ENCODE measurements around the gene NLRC5. TPM values are rescaled to one million over a fixed set of nuclear protein-coding genes. Genes with fewer than 3 reads are reported as not detected.

NLRC5 gene
- total RNA-seq, 4 donors from 2014 or later: 32.4 to 57.9 (median 37.1) TPM

DNA sequence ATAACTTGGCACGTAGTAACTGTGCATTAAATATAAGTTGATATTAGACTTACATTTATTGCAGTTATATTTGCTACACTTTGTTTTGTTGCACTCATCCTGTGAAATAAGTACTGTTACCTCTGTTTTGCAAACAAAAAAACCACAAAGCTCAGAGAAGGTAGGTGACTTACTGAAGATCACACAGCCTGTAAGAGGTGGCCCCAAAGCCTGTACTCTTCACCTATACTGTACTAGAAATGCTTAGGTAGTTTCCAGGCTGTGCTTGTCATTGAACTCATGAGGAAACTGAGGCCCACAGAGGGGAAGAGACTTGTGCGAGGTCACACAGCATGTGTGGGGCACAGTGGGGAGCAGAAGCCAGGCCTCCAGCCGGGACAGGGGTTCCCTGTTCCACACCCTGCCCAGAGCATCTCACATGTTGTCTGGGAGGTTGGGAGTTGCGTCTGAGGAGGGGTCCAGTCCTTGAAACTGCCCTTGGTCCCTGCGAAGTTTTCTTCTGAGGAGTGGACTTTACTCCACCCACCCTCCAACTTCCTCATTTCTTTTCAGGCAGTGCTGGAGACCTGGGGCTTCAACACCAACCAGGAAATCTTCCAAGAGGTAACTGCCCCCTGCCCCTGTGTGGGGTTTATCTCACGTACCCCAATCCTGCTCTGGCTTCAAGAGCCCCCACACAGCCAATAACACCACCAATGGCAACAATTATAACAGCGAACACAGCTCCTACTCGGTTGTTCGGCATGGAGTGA is 14.6 kb upstream of the NLRC5 start:
- DNase-seq (ENCODE audit: low spot score in 2 of 2): no peak
- WGBS, 2 donors: 77 to 81% methylated on average over 9 of the region's 9 CpGs
- Histone ChIP-seq H3K9me3 (no peaks in the 10 kb centered on the region), H3K27me3 (no peaks in the 10 kb centered on the region), H3K4me3 (no peak overlapping the region), H3K36me3 (no peaks in the 10 kb centered on the region), H3K27ac (no peak overlapping the region), H3K4me1 (peaks cover 0 to 9% (median 0%) of the 10 kb centered on the region in 4 donors)
- no peak for TF ChIP-seq POLR2A (IDR thresholded peaks at IDR 0.05)
- TF ChIP-seq, protein P1, sequence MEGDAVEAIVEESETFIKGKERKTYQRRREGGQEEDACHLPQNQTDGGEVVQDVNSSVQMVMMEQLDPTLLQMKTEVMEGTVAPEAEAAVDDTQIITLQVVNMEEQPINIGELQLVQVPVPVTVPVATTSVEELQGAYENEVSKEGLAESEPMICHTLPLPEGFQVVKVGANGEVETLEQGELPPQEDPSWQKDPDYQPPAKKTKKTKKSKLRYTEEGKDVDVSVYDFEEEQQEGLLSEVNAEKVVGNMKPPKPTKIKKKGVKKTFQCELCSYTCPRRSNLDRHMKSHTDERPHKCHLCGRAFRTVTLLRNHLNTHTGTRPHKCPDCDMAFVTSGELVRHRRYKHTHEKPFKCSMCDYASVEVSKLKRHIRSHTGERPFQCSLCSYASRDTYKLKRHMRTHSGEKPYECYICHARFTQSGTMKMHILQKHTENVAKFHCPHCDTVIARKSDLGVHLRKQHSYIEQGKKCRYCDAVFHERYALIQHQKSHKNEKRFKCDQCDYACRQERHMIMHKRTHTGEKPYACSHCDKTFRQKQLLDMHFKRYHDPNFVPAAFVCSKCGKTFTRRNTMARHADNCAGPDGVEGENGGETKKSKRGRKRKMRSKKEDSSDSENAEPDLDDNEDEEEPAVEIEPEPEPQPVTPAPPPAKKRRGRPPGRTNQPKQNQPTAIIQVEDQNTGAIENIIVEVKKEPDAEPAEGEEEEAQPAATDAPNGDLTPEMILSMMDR (IDR thresholded peaks at IDR 0.05): no peak
- no peak for TF ChIP-seq EP300 (IDR thresholded peaks at IDR 0.05)

DNA sequence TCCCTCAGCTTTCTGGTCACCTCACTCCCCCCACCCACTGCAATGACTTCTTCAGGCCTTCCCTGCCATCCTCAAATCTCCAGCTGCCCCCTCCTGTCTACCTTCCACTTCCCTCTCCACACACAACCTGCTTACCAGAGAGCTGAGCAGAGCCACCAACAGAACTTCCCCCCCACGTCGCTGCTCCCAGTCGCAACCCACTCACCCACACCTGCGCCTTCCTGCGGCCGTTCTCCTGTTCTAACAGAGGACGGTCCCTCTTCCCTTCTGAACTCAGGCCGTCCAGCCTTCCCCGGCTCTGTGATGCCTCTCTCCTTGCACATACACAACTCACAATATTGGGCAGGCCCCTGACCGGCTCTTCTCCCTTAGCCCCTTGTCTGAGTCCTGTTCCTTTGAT is 13.6 kb upstream of the NLRC5 start:
- H3K36me3 ChIP-seq: no peaks in the 10 kb centered on the region
- peaks cover 0 to 9% (median 0%) of the 10 kb centered on the region in 4 donors for H3K4me1 ChIP-seq
- no peaks in the 10 kb centered on the region for H3K9me3 ChIP-seq
- no peak overlapping the region for H3K27ac ChIP-seq
- no peaks in the 10 kb centered on the region for H3K27me3 ChIP-seq
- H3K4me3 ChIP-seq: no peak overlapping the region
- TF ChIP-seq, protein P1 (IDR thresholded peaks at IDR 0.05): no peak
- TF ChIP-seq EP300 (IDR thresholded peaks at IDR 0.05): no peak
- TF ChIP-seq POLR2A (IDR thresholded peaks at IDR 0.05): no peak
- no peak for DNase-seq (ENCODE audit: low spot score in 2 of 2)
- WGBS, 2 donors: 85 to 88% methylated on average over 10 of the region's 10 CpGs

DNA sequence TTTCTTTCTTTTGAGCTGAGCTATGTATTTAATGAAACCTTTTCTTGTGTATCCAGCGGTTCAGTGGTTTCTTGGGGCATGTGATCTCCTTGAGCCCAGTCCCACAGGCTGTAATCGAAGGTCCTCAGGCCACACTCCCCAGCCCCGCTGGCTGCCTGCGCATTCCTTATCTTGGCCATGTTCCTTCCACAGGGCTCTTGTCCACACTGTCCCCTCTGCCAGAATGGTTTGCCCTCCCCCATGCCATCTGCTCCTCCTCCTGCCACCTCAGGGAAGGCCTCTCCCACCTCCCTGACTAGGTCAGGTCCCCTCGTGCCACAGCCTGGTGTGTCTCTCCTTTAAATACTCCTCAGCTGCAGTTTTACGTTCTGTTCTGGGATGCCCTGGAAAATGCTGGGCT is 12.1 kb upstream of the NLRC5 start:
- no peaks in the 10 kb centered on the region for H3K9me3 ChIP-seq
- TF ChIP-seq EP300 (IDR thresholded peaks at IDR 0.05): no peak
- TF ChIP-seq POLR2A (IDR thresholded peaks at IDR 0.05): no peak
- TF ChIP-seq, protein P1 (IDR thresholded peaks at IDR 0.05): no peak
- H3K27ac ChIP-seq: no peak overlapping the region
- peaks cover 0 to 6% (median 0%) of the 10 kb centered on the region in 3 donors for H3K36me3 ChIP-seq
- no peaks in the 10 kb centered on the region for H3K27me3 ChIP-seq
- H3K4me3 ChIP-seq: no peak overlapping the region
- H3K4me1 ChIP-seq: peaks cover 0 to 7% (median 0%) of the 10 kb centered on the region in 4 donors
- DNase-seq (ENCODE audit: low spot score in 2 of 2): no peak
- 80 to 85% methylated on average over 6 of the region's 6 CpGs for WGBS, 2 donors

DNA sequence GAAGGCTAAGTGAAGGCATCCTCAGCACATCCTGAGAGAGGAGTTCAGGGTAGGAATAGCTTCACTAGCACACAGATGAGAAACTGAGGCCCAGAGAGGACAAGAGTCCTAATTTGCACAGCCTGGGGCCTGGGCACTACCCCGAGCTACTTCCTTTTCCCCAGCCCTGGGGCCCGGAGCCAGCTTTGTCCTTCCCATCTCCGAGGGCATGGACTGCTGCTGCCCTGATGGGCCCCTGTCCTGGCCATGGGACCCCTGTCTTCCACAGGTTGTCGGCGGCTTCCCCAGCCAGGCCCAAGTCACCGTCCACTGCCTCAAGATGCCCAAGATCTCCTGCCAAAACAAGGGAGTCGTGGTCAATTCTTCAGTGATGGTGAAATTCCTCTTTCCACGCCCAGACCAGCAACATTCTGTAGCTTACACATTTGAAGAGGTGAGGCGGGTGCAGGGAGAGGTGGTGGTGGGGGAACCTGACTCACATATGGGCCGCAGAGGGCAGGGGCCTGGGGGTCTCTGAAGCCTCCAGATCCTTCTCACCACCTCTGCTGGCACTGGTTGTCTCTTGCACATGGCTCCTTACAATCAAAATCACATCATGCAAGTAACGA is 11.4 kb upstream of the NLRC5 start:
- H3K27ac ChIP-seq: no peak overlapping the region
- TF ChIP-seq POLR2A (IDR thresholded peaks at IDR 0.05) (no peak), EP300 (IDR thresholded peaks at IDR 0.05) (no peak)
- TF ChIP-seq, protein P1 (IDR thresholded peaks at IDR 0.05): no peak
- 90 to 93% methylated on average over 11 of the region's 11 CpGs for WGBS, 2 donors
- no peaks in the 10 kb centered on the region for H3K27me3 ChIP-seq
- no peaks in the 10 kb centered on the region for H3K4me1 ChIP-seq
- peaks cover 0 to 6% (median 0%) of the 10 kb centered on the region in 3 donors for H3K36me3 ChIP-seq
- DNase-seq (ENCODE audit: low spot score in 2 of 2): no peak
- no peaks in the 10 kb centered on the region for H3K9me3 ChIP-seq
- H3K4me3 ChIP-seq: no peak overlapping the region

GRCh38 chr16:56980201-56980535 is 9.2 kb upstream of the NLRC5 start:
- Histone ChIP-seq H3K36me3 (peaks cover 0 to 12% (median 0%) of the 10 kb centered on the region in 3 donors), H3K27ac (no peak overlapping the region)
- TF ChIP-seq POLR2A (IDR thresholded peaks at IDR 0.05): no peak
- TF ChIP-seq EP300 (IDR thresholded peaks at IDR 0.05): no peak
- TF ChIP-seq, protein P1 (IDR thresholded peaks at IDR 0.05): no peak

More at GRCh38 chr16:56980201-56980535, 9.2 kb upstream of the NLRC5 start:
- peaks cover 0 to 5% (median 1%) of the 10 kb centered on the region in 4 donors for H3K4me1 ChIP-seq
- 84 to 88% methylated on average over 4 of the region's 4 CpGs for WGBS, 2 donors
- H3K4me3 ChIP-seq: no peak overlapping the region
- no peaks in the 10 kb centered on the region for H3K27me3 ChIP-seq
- DNase-seq (ENCODE audit: low spot score in 2 of 2): no peak
- H3K9me3 ChIP-seq: no peaks in the 10 kb centered on the region

Data from tibial nerve (tissue), 4 donors.